ENCODE data around the gene SOX13. TPM values are rescaled to one million over a fixed set of nuclear protein-coding genes. Genes with fewer than 3 reads are reported as not detected.

The SOX13 gene
- total RNA-seq, 1 experiment from 2014 or later, result 3.4 TPM

- no peak for DNase-seq (ENCODE audit: low read depth)
- in situ Hi-C loops (cut with HindIII; ENCODE audit: low pct_unique_long_range_greater_than_20kb, low sequenced_read_pairs), result no loop called here
Observed at GRCh38 chr1:204051718-204052117, 21.2 kb upstream of the SOX13 start.

GRCh38 chr1:204053893-204054292 is 19.0 kb upstream of the SOX13 start:
- no peak for DNase-seq (ENCODE audit: low read depth)
- in situ Hi-C loops (cut with HindIII; ENCODE audit: low pct_unique_long_range_greater_than_20kb, low sequenced_read_pairs), result no loop called here

GRCh38 chr1:204059970-204060369 is 12.9 kb upstream of the SOX13 start:
- no peak for DNase-seq (ENCODE audit: low read depth)
- in situ Hi-C loops (cut with HindIII; ENCODE audit: low pct_unique_long_range_greater_than_20kb, low sequenced_read_pairs), result no loop called here

GRCh38 chr1:204062106-204062505 is 10.8 kb upstream of the SOX13 start:
- in situ Hi-C loops (cut with HindIII; ENCODE audit: low pct_unique_long_range_greater_than_20kb, low sequenced_read_pairs), result no loop called here
- no peak for DNase-seq (ENCODE audit: low read depth)

- in situ Hi-C loops (cut with HindIII; ENCODE audit: low pct_unique_long_range_greater_than_20kb, low sequenced_read_pairs), result no loop called here
- peak; percentile 20 for DNase-seq (ENCODE audit: low read depth)
Observed at GRCh38 chr1:204065174-204065985, 7.5 kb upstream of the SOX13 start.

- in situ Hi-C loops (cut with HindIII; ENCODE audit: low pct_unique_long_range_greater_than_20kb, low sequenced_read_pairs), result no loop called here
- no peak for DNase-seq (ENCODE audit: low read depth)
Observed at GRCh38 chr1:204065986-204066300, 7.0 kb upstream of the SOX13 start.

- no peak for DNase-seq (ENCODE audit: low read depth)
- in situ Hi-C loops (cut with HindIII; ENCODE audit: low pct_unique_long_range_greater_than_20kb, low sequenced_read_pairs), result no loop called here
Observed at GRCh38 chr1:204067935-204068334, 5.0 kb upstream of the SOX13 start.

- DNase-seq (ENCODE audit: low read depth), result no peak
- in situ Hi-C loops (cut with HindIII; ENCODE audit: low pct_unique_long_range_greater_than_20kb, low sequenced_read_pairs), result no loop called here
Observed at GRCh38 chr1:204069887-204070286, 3.0 kb upstream of the SOX13 start.

GRCh38 chr1:204070895-204071294 is 2.0 kb upstream of the SOX13 start:
- in situ Hi-C loops (cut with HindIII; ENCODE audit: low pct_unique_long_range_greater_than_20kb, low sequenced_read_pairs), result no loop called here
- DNase-seq (ENCODE audit: low read depth), result no peak

- DNase-seq (ENCODE audit: low read depth), result peak; percentile 26
- in situ Hi-C loops (cut with HindIII; ENCODE audit: low pct_unique_long_range_greater_than_20kb, low sequenced_read_pairs), result no loop called here
Observed at GRCh38 chr1:204073837-204074273, 940 bp downstream of the SOX13 start.

GRCh38 chr1:204074274-204075138 is 1.6 kb downstream of the SOX13 start:
- DNase-seq (ENCODE audit: low read depth), result peak; percentile 30
- in situ Hi-C loops (cut with HindIII; ENCODE audit: low pct_unique_long_range_greater_than_20kb, low sequenced_read_pairs), result no loop called here

GRCh38 chr1:204075139-204075521 is 2.2 kb downstream of the SOX13 start:
- DNase-seq (ENCODE audit: low read depth), result no peak
- in situ Hi-C loops (cut with HindIII; ENCODE audit: low pct_unique_long_range_greater_than_20kb, low sequenced_read_pairs), result no loop called here

GRCh38 chr1:204075890-204076846 is 3.3 kb downstream of the SOX13 start:
- DNase-seq (ENCODE audit: low read depth), result no peak
- in situ Hi-C loops (cut with HindIII; ENCODE audit: low pct_unique_long_range_greater_than_20kb, low sequenced_read_pairs), result no loop called here

- in situ Hi-C loops (cut with HindIII; ENCODE audit: low pct_unique_long_range_greater_than_20kb, low sequenced_read_pairs), result no loop called here
- DNase-seq (ENCODE audit: low read depth), result no peak
Observed at GRCh38 chr1:204076891-204077290, 4.0 kb downstream of the SOX13 start.

GRCh38 chr1:204077979-204078696 is 5.2 kb downstream of the SOX13 start:
- DNase-seq (ENCODE audit: low read depth), result no peak
- in situ Hi-C loops (cut with HindIII; ENCODE audit: low pct_unique_long_range_greater_than_20kb, low sequenced_read_pairs), result no loop called here

GRCh38 chr1:204079608-204079999 is 6.7 kb downstream of the SOX13 start:
- no peak for DNase-seq (ENCODE audit: low read depth)

GRCh38 chr1:204080163-204080903 is 7.4 kb downstream of the SOX13 start:
- in situ Hi-C loops (cut with HindIII; ENCODE audit: low pct_unique_long_range_greater_than_20kb, low sequenced_read_pairs), result no loop called here

More at GRCh38 chr1:204079608-204079999, 6.7 kb downstream of the SOX13 start:
- in situ Hi-C loops (cut with HindIII; ENCODE audit: low pct_unique_long_range_greater_than_20kb, low sequenced_read_pairs), result no loop called here

More at GRCh38 chr1:204080163-204080903, 7.4 kb downstream of the SOX13 start:
- peak; percentile 80 for DNase-seq (ENCODE audit: low read depth)

Measured in Caki2 (cell line).